AG04450 (cell line): Measurements from ENCODE around the gene PODN. TPM values are rescaled to one million over a fixed set of nuclear protein-coding genes. Genes with fewer than 3 reads are reported as not detected.

Experiments
- CTCF ChIA-PET: fragments of 300-600, 350-600 bp; formaldehyde crosslinking; extraction: SDS; loops from one replicate; lab custom pipeline; 2022; ENCODE audit warnings: antibody characterized with exemption, inconsistent platforms; lab: Charles Lee
- POLR2A ChIA-PET: fragments of 350-600 bp; formaldehyde crosslinking; extraction: SDS; loops from one replicate; lab custom pipeline; 2021; ENCODE audit warnings: antibody characterized with exemption, inconsistent platforms; lab: Yijun Ruan, JAX
- DNase-seq: peaks from one replicate; pipeline ENCODE4 v3.0.0-alpha.2; 2011; ENCODE audit warnings: low read depth, low spot score
- H3K27ac ChIP-seq: one replicate; pipeline ENCODE4 v1.5.1; 2012; ENCODE audit warnings: low read depth, low read length, control low read depth
- H3K27me3 ChIP-seq: one replicate; pipeline ENCODE4 v1.6.0; 2012; ENCODE audit warnings: low read length; ENCODE audit not compliant: control insufficient read depth, insufficient read depth
- H3K4me3 ChIP-seq: 2 replicates; pipeline ENCODE4 v1.5.1; 2011; ENCODE audit warnings: mild to moderate bottlenecking, low read depth, low read length, control low read depth
- H3K9me3 ChIP-seq: 2 replicates; pipeline ENCODE4 v1.5.1; 2012; ENCODE audit warnings: low read length; ENCODE audit not compliant: control insufficient read depth, insufficient read depth
- CTCF ChIP-seq: IDR thresholded peaks from 2 replicates; pipeline ENCODE4 v1.5.1; 2011; ENCODE audit warnings: low read depth, low read length, control low read depth, inconsistent platforms
- polyA plus RNA-seq: library from polyadenylated mRNA; depleted of rRNA; stranded (reverse); fragments of >200 nt; gene quantifications from 2 replicates; pipeline ENCODE4 v1.2.3, GENCODE V29; 2011

The PODN gene
- polyA plus RNA-seq, 1 experiment: 11.8 TPM

DNA sequence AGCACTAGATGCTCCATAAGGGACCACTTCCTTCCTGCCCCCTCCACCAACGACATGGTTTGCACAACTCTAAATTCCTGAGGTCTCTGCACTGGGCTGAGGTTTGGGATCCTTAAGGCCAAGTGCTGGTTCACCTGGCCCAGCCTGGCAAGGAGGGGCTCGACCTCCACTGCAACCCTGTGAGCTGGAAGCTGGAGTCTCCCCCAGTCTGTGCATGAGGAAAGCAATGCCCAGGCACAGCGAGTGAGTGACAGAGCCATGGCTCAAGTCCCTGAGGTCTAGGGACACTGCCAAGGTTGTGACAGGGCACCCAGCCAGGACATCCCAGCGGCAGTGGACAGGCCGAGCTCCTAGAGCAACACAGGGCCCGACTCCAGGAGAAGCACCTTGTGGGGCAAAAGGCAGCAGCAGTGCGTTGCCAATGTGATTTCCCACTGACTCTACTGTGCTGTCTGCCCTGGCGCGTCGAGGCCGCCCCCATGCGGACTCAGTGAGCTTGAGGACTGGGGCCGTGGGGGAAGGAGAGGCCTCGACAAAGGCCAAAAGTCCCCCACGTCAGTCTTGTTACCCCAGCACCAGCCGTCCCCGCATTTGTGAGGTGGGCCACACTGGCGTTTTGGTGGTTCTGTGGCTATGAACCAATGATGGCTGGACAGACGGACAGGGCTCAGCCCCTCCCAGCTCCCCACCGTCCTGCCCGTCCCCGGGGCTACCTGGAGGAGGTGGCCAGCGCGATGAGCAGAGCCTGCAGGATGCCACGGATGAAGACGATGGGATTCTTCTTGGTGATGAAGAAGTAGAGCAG is 30.0 kb downstream of the PODN start:
- CTCF ChIA-PET: interaction anchor here (1.2 kb wide), 1 partner anchor 94 kb away, joined by 3 read pairs; no protein-coding TSS in a partner anchor
- H3K27ac ChIP-seq: no peak overlapping the region
- TF ChIP-seq CTCF: no peak
- POLR2A ChIA-PET: interaction anchor here (1.0 kb wide), 1 partner anchor 15 kb away, joined by 3 read pairs; no protein-coding TSS in a partner anchor
- no peak overlapping the region for H3K4me3 ChIP-seq
- no peaks in the 10 kb centered on the region for H3K27me3 ChIP-seq
- peaks cover 16% of the 10 kb centered on the region for H3K9me3 ChIP-seq
- DNase-seq: no peak

- Histone ChIP-seq H3K27ac (no peak overlapping the region), H3K9me3 (peaks cover 23% of the 10 kb centered on the region), H3K27me3 (no peaks in the 10 kb centered on the region), H3K4me3 (no peak overlapping the region)
- TF ChIP-seq CTCF: no peak
- POLR2A ChIA-PET: interaction anchor here (1.0 kb wide), 1 partner anchor 15 kb away, joined by 3 read pairs; no protein-coding TSS in a partner anchor
- DNase-seq: no peak
- CTCF ChIA-PET: no interaction called here
These were observed 30.8 kb downstream of the PODN start for GRCh38 chr1:53092659-53093450.

GRCh38 chr1:53093451-53093754 is 31.4 kb downstream of the PODN start:
- DNase-seq: no peak
- no peak overlapping the region for H3K4me3 ChIP-seq

GRCh38 chr1:53093778-53094532 is 31.9 kb downstream of the PODN start:
- CTCF ChIA-PET: no interaction called here

More at GRCh38 chr1:53093451-53093754, 31.4 kb downstream of the PODN start:
- Histone ChIP-seq H3K9me3 (peaks cover 28% of the 10 kb centered on the region), H3K27me3 (no peaks in the 10 kb centered on the region), H3K27ac (no peak overlapping the region)
- POLR2A ChIA-PET: no interaction called here
- CTCF ChIA-PET: no interaction called here
- TF ChIP-seq CTCF: no peak

More at GRCh38 chr1:53093778-53094532, 31.9 kb downstream of the PODN start:
- H3K27me3 ChIP-seq: no peaks in the 10 kb centered on the region
- H3K9me3 ChIP-seq: peaks cover 34% of the 10 kb centered on the region
- POLR2A ChIA-PET: no interaction called here
- TF ChIP-seq CTCF: no peak
- no peak overlapping the region for H3K4me3 ChIP-seq
- H3K27ac ChIP-seq: peak overlapping the region; percentile 2
- DNase-seq: no peak
